Kasumi-1 (cell line): ENCODE data around the gene NPHP1.
A peak's percentile ranks its signal among the peaks of the same experiment; 100 is the strongest.
"Not testable (repeated sequence)": the region's sequence is repeated elsewhere in the genome, so short reads cannot be mapped to it uniquely, and the experiment has no call there.

Experiments
- DNase-seq, 2 experiments: peaks; one replicate each; lab custom pipeline; 2025; lab: John Stamatoyannopoulos, UW

NPHP1 gene

DNA sequence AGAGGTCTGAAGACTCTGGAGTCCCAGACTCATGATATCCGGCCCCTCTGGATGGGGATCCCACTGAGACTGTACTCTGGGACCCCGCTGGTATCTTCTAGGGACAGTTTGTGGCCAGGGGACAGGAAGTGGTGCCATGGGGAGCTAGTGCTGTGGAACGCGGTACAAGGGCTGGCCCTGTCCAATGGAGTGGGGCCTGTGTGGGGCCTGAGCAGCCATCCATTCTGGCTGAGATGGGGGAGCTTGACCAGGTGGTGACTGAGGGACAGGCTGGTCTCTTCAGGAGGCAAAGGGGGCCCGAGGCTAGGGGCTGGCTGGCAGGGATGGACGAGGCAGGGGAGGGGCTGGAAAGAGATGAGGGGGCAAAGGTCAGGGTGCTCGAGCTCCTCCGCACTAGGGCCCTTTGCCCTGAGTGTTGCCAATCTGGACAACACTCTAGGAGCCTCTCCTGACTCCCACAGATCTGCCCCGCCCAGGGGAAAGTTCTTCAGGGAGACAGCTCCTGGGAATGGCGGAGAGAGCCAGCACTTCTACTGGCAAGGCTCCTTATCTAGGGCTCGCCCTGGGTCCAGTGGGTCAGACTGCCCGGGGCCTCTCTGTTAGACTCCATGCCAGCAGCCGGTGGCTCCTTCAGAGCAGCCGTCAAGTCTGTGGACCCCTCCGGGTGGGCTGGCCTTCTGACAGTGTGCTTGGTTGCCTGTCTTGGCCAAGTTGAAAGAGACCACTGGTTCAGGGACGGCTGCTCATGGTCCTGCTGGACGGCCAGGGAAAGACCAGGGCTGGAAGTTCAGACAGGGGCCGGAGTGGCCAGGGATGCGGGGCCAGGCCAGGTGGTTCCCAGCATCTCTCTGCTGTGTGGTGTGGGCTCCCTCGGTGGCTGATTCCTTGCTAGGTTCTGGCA lies 101.5 kb downstream of the NPHP1 start:
- no peak for DNase-seq

DNA sequence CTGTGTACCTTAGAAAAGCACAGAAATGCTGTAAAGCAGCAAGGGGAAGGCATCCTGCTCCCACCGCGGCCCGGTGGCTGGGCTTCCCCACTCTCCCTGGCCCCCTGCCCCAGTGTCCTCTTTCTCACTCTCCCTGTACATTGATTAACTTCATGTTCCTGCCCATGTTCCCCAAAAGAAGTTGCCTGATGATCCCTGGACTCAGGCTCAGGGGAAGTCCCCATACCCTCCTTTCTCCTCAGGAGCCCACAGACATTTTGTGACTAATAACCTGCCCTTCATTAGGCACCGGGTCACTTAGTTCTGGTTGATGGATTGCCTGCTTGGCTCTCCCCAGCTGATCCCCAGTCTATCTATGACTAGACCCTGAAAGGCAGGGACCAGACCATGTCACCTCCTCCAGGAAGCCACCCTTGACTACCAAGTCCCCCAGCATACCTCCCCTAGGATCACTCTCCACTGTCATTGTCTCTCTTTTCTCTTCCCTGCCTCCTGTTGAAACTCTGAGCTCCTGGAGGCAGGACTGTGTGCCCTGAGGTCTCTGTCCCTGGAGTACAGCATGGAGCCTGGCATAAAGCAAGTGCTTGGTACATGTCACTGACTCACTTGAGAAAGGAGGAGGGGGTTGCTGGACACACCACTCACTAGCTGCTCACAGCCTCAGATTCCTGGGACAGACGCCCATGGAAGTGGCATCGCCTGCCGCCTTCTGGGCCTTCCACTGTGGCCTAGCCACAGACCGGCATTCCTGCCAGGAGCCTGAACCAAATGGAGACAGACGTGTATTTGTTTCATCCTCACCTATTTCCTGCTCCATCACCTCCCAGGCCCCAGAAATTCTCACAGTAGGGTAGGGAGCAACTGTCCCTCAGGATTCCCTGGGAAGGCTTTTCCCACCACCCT lies 102.7 kb downstream of the NPHP1 start:
- DNase-seq, result no peak

GRCh38 chr2:110101280-110101844 lies 103.5 kb downstream of the NPHP1 start:
- DNase-seq, result peak; percentile 67 to 76

GRCh38 chr2:110100880-110101279 lies 103.9 kb downstream of the NPHP1 start:
- DNase-seq, result not testable (repeated sequence)

- DNase-seq, result no peak
Observed at GRCh38 chr2:110100480-110100879, 104.3 kb downstream of the NPHP1 start.

GRCh38 chr2:110099471-110100225 lies 105.2 kb downstream of the NPHP1 start:
- DNase-seq, result no peak

DNA sequence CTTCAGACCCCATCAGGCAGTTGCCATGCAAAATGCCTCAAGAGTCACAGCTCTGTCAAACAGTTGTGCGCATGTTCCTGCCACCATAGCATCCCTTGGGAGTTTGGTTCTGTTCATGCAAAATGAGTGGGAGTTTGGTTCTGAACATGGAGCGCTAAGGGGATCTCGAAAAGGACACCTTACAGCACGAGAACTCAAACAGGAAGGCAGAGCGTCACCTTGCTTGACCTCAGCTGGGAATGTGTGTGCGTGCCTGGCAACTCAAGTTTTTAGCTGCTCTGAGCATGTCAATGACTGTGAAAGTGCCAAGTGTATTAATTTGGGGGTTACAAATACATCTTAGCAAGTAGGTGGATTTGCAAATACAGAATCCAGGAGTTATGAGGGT lies 105.8 kb downstream of the NPHP1 start:
- DNase-seq, result no peak

DNA sequence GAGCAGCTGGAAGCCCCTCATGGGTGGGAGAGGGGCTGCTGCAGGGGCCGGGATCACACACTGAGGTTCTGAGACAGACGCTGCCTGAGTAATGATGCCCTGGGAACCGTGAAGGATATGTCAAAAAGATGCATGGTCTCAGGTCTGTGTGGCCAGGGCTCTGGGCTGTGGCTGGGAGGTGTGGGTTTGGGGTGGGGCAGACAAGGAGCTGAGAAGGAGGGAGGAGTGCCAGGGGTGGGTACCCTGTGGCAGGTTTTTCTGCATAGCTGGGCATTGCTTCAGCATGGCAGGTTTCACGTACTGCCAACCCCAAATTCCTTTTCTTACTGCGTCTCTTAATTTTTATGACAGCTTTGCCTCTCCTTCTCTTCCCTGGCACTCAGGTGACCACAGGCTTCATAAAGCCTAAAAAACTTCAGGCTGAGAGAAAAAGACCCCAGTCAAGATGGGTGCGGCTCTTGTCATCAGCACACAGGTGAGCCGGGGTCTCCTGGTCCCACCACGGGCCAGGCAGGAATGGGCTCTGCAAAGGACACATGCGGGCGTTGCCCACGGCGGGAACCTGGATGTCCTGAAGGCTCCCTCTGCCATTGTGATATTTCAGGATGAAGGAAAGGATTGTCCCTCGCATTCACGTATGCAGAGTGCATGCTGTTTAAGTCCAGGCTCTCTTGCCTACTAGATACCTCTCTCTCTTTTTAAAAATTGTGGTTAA lies 107.2 kb downstream of the NPHP1 start:
- DNase-seq, result no peak

- no peak for DNase-seq
Observed at GRCh38 chr2:110095994-110096633, 108.7 kb downstream of the NPHP1 start.

DNA sequence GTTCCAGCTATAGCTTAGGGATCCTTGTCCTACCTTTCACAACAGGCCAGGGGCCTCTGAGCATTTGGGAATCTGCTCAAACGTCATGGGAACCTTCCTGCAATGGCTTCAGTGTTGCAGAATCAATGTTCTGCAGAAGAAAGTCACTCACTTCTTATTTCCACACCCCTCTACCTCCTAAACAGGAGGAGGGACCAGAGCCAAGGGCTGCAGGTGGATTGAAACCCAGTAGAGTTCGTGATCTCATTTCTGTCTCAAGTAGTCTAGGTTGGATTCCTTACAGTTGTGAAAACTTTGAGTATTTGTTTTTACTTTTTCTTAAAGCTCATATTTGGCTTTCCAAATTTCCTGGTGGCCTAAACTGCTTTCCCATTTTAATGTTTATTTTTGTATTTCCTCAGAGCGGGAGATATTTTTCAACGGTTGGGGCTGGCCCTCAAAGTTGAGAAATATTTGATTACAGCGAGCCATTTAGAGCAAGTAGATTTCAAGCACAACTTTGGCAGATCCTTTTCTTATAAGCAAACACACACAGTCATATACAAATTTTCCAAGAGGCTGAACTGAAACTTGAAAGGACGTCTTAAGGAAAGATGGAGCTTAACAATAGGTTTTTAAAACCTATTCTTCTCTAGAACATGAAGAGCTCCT lies 109.8 kb downstream of the NPHP1 start:
- DNase-seq, result not testable (repeated sequence)

DNA sequence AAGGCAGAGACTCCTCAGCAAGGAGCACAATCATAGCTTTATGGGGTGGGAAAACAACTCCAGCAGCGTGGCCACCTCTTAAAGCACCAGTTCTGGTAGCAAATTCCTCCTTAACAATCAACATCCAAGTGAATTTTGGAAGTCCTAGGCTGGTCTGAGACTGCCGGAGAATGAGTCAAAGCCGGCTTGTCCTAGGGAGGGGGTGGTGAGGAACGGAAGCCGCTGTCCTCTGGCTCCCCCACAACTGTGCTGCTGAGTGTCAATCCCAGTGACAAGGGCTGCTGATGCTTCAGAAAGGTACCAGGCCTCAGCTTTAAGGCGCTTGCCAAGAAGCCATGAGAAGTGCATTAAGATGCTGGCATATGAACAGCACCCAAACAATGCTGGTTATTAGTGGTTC lies 110.9 kb downstream of the NPHP1 start:
- DNase-seq, result not testable (repeated sequence)

- DNase-seq, result not testable (repeated sequence)
Observed at GRCh38 chr2:110090164-110090563, 114.6 kb downstream of the NPHP1 start.

DNA sequence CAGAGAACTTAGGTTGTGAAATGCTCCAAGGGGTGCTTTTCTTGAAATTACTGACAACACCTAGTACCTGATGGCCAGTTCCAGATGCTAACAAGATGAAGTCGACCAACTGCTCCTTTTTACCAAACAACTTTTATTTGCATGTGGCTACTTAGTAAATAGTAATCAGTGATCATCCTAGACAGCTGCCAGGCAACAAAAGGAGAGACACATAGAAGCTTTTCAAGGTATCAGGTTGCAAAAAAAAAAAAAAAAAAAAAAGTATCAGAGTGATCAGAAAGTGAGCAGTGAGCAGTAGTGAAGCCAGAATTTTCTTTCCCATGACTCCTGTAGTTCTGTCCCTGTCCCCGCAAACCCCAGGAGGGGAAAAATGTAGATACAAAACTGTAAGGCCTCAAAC lies 121.1 kb downstream of the NPHP1 start:
- not testable (repeated sequence) for DNase-seq

DNA sequence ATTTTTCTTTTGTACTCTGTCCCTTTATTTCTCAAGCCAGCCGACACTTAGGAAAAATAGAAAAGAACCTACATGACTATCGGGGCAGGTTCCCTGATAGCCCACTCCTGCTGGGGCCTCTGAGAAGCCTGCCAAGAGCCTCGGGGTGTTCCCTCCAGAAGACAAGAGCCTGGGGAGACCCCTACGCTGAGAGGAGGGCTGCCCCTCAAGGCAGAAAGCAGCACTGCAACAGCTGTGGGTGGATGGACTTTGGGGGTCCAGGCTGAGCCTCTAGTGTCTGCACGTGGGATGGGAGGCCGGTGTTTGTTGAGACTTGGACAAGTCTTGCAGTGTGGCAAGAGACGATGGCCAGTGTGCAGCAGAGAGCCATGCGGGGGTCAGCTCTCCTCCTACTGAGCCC lies 121.7 kb downstream of the NPHP1 start:
- not testable (repeated sequence) for DNase-seq

GRCh38 chr2:110078104-110078503 lies 126.7 kb downstream of the NPHP1 start:
- DNase-seq, result not testable (repeated sequence)

- not testable (repeated sequence) for DNase-seq
Observed at GRCh38 chr2:110075896-110076295, 128.9 kb downstream of the NPHP1 start.
